Thoracic aorta (tissue), 2 donors: ENCODE results near the gene ACACA. TPM values are rescaled to one million over a fixed set of nuclear protein-coding genes. Genes with fewer than 3 reads are reported as not detected.

Source experiments
- ATAC-seq: fragments of 150-250 bp; one replicate; pipeline ENCODE4 v1.8.0; 2017; ENCODE audit warnings: low read depth; ENCODE audit not compliant: insufficient number of reproducible peaks, low FRiP score
- DNase-seq: peaks from one replicate; pipeline ENCODE4 v3.0.0-alpha.2; 2020; ENCODE audit warnings: low spot score
- H3K27ac ChIP-seq, 2 donors: fragments of 200-600 bp; sonication (generic); 1 replicate in 1 of 2; 2 replicates in 1 of 2; pipeline ENCODE4 v1.5.1; 2016; ENCODE audit warnings: mild to moderate bottlenecking in 2 of 2, moderate library complexity in 2 of 2
- H3K27me3 ChIP-seq: fragments of 200-600 bp; sonication (generic); replicated peaks from 2 replicates; pipeline ENCODE4 v1.6.0; 2016; ENCODE audit warnings: mild to moderate bottlenecking; ENCODE audit not compliant: insufficient read depth
- H3K36me3 ChIP-seq: fragments of 200-600 bp; sonication (generic); one replicate; pipeline ENCODE4 v1.5.1; 2016
- H3K4me1 ChIP-seq, 2 donors: fragments of 200-600 bp; sonication (generic); 1 replicate in 1 of 2; 2 replicates in 1 of 2; pipeline versions ENCODE4 v1.5.1 to v1.6.0; 2016; ENCODE audit warnings: low read depth in 2 of 2, mild to moderate bottlenecking in 1 of 2; ENCODE audit not compliant: control insufficient read depth in 1 of 2
- H3K4me3 ChIP-seq: fragments of 200-600 bp; sonication (generic); 2 replicates; pipeline ENCODE4 v1.5.1; 2016; ENCODE audit warnings: mild to moderate bottlenecking
- H3K9me3 ChIP-seq: fragments of 200-600 bp; sonication (generic); 2 replicates; pipeline ENCODE4 v1.5.1; 2016
- CTCF ChIP-seq: fragments of 200-600 bp; sonication (generic); IDR thresholded peaks from one replicate; pipeline ENCODE4 v1.5.1; 2019; ENCODE audit warnings: antibody characterized with exemption
- total RNA-seq, 2 donors: library from RNA; depleted of rRNA; stranded (reverse); fragments of >200 nt; gene quantifications; one replicate each; pipeline versions ENCODE4 v1.1.0 to v1.2.3, GENCODE V29; 2016

The ACACA gene
- total RNA-seq, 2 donors from 2014 or later: 20.7 to 34.0 TPM

- Histone ChIP-seq H3K36me3 (peaks cover 8% of the 10 kb centered on the region), H3K4me3 (no peak overlapping the region), H3K27me3 (no peaks in the 10 kb centered on the region), H3K27ac (no peak overlapping the region), H3K4me1 (no peaks in the 10 kb centered on the region), H3K9me3 (no peaks in the 10 kb centered on the region)
- DNase-seq: no peak
- ATAC-seq: no peak
- no peak for TF ChIP-seq CTCF
Measured at GRCh38 chr17:37123941-37124820, 282.5 kb downstream of the ACACA start.

- TF ChIP-seq CTCF: no peak
- no peak overlapping the region for H3K4me3 ChIP-seq
- H3K36me3 ChIP-seq: peaks cover 8% of the 10 kb centered on the region
- no peaks in the 10 kb centered on the region for H3K9me3 ChIP-seq
- no peak overlapping the region for H3K27ac ChIP-seq
- DNase-seq (no peak), ATAC-seq (no peak)
- H3K27me3 ChIP-seq: no peaks in the 10 kb centered on the region
- no peaks in the 10 kb centered on the region for H3K4me1 ChIP-seq
Measured at GRCh38 chr17:37123386-37123785, 283.2 kb downstream of the ACACA start.

GRCh38 chr17:37121616-37122015, 285.0 kb downstream of the ACACA start:
- H3K36me3 ChIP-seq: peaks cover 8% of the 10 kb centered on the region
- H3K4me1 ChIP-seq: no peaks in the 10 kb centered on the region
- H3K9me3 ChIP-seq: no peaks in the 10 kb centered on the region
- no peak overlapping the region for H3K27ac ChIP-seq
- DNase-seq (no peak), ATAC-seq (no peak)
- no peaks in the 10 kb centered on the region for H3K27me3 ChIP-seq
- no peak for TF ChIP-seq CTCF
- H3K4me3 ChIP-seq: no peak overlapping the region

GRCh38 chr17:37118366-37119137, 288.1 kb downstream of the ACACA start:
- H3K27ac ChIP-seq: no peak overlapping the region
- H3K27me3 ChIP-seq: no peaks in the 10 kb centered on the region
- ATAC-seq (no peak), DNase-seq (no peak)
- H3K4me3 ChIP-seq: no peak overlapping the region
- H3K9me3 ChIP-seq: no peaks in the 10 kb centered on the region
- no peaks in the 10 kb centered on the region for H3K4me1 ChIP-seq
- TF ChIP-seq CTCF: no peak
- H3K36me3 ChIP-seq: peaks cover 8% of the 10 kb centered on the region
